GM12878 (cell line): Measurements from ENCODE around the gene RNF121. TPM values are rescaled to one million over a fixed set of nuclear protein-coding genes. Genes with fewer than 3 reads are reported as not detected.

Experiments
- ATAC-seq: fragments of 200-7000 bp; cut with Tn5 transposase; 3 replicates; pipeline ENCODE4 v1.9.1; 2020; ENCODE audit warnings: mild to moderate bottlenecking, moderate library complexity
- BruUV-seq: library from RNA; stranded (reverse); fragments of 400-500 nt; replicated peaks from 2 replicates; lab custom pipeline; 2021; lab: Mats Ljungman, UMichigan
- CTCF ChIA-PET: fragments of 300-600 bp; sonication (Branson Sonifier 250); formaldehyde crosslinking; extraction: SDS; loops from one replicate; lab custom pipeline; 2021; ENCODE audit warnings: inconsistent platforms; lab: Yijun Ruan, JAX
- POLR2A ChIA-PET: fragments of 350-600 bp; formaldehyde crosslinking; extraction: SDS; loops from one replicate; lab custom pipeline; 2021; ENCODE audit warnings: inconsistent platforms; lab: Charles Lee
- RAD21 ChIA-PET: fragments of 300-600 bp; sonication (Branson Sonifier 250); formaldehyde crosslinking; loops from one replicate; lab custom pipeline; 2023; ENCODE audit warnings: antibody characterized with exemption; ENCODE audit not compliant: unreplicated experiment; lab: Charles Lee
- SMC1A ChIA-PET: fragments of 300-600 bp; sonication (Branson Sonifier 250); formaldehyde crosslinking; loops from one replicate; lab custom pipeline; 2023; ENCODE audit not compliant: unreplicated experiment, uncharacterized antibody; lab: Charles Lee
- DNase-seq: peaks from one replicate; pipeline ENCODE4 v3.0.0-alpha.2; 2011; ENCODE audit warnings: low read depth, low spot score
- FAIRE-seq: peaks from 3 replicates; lab custom pipeline; 2011; peaks lifted over from hg19 to GRCh38; lab: Jason Lieb, UNC
- H2AFZ ChIP-seq: 2 replicates; pipeline ENCODE4 v1.6.0; 2011; ENCODE audit warnings: low read depth, low read length, control low read depth; ENCODE audit not compliant: control insufficient read depth
- H3K27ac ChIP-seq: 2 replicates; pipeline ENCODE4 v1.5.1; 2011; ENCODE audit warnings: control low read depth; ENCODE audit not compliant: control insufficient read depth, insufficient read depth
- H3K27me3 ChIP-seq, 2 experiments: replicated peaks in 1 of 2; 2 replicates each; pipeline versions ENCODE4 v1.6.0 to v1.6.1; 2011; ENCODE audit warnings: low read length in 1 of 2; ENCODE audit not compliant: control insufficient read depth in 2 of 2, insufficient read depth in 2 of 2
- H3K36me3 ChIP-seq, 2 experiments: 2 replicates each; pipeline ENCODE4 v1.5.1; 2011; ENCODE audit warnings: low read length in 1 of 2; ENCODE audit not compliant: control insufficient read depth in 2 of 2, insufficient read depth in 2 of 2
- H3K4me1 ChIP-seq: 2 replicates; pipeline ENCODE4 v1.6.1; 2011; ENCODE audit warnings: mild to moderate bottlenecking, low read length, moderate library complexity, mixed read lengths; ENCODE audit not compliant: control insufficient read depth, insufficient read depth
- H3K4me2 ChIP-seq: 2 replicates; pipeline ENCODE4 v1.6.0; 2011; ENCODE audit warnings: control low read depth; ENCODE audit not compliant: control insufficient read depth, insufficient read depth
- H3K4me3 ChIP-seq: fragments of 200-600 bp; sonication (generic); 2 replicates; pipeline ENCODE4 v1.5.1; 2016
- H3K79me2 ChIP-seq: 2 replicates; pipeline ENCODE4 v1.6.0; 2011; ENCODE audit warnings: low read length; ENCODE audit not compliant: control insufficient read depth, insufficient read depth
- H3K9ac ChIP-seq: 2 replicates; pipeline ENCODE4 v1.8.0; 2011; ENCODE audit warnings: low read length, control low read depth, mixed read lengths; ENCODE audit not compliant: control insufficient read depth, insufficient read depth
- H3K9me3 ChIP-seq: replicated peaks from 3 replicates; pipeline ENCODE4 v1.5.1; 2011; ENCODE audit warnings: mild to moderate bottlenecking, low read length; ENCODE audit not compliant: control insufficient read depth, insufficient read depth
- H4K20me1 ChIP-seq: 2 replicates; pipeline ENCODE4 v1.6.0; 2011; ENCODE audit not compliant: control insufficient read depth, insufficient read depth
- EP300 ChIP-seq, 2 experiments: fragments of 150-350 bp in 1 of 2; IDR thresholded peaks; 2 replicates each; pipeline ENCODE4 v1.6.1; 2011 to 2012; ENCODE audit warnings: low read depth in 2 of 2, low read length in 2 of 2, borderline replicate concordance in 1 of 2, improper control_type of control experiment in 1 of 2, inconsistent platforms in 1 of 2; ENCODE audit not compliant: control insufficient read depth in 1 of 2
- IKZF2 ChIP-seq, 2 experiments: fragments of 450-650 bp; IDR thresholded peaks; 2 replicates each; pipeline ENCODE4 v1.6.1; 2017; ENCODE audit warnings: mild to moderate bottlenecking in 2 of 2, moderate library complexity in 2 of 2
- KDM1A ChIP-seq: fragments of 200-600 bp; sonication (generic); IDR thresholded peaks from 2 replicates; pipeline ENCODE4 v1.6.1; 2016; ENCODE audit warnings: borderline replicate concordance
- LARP7 ChIP-seq: fragments of 450-650 bp; IDR thresholded peaks from 2 replicates; pipeline ENCODE4 v1.6.1; 2017; ENCODE audit warnings: mild to moderate bottlenecking
- PAX8 ChIP-seq: fragments of 450-650 bp; IDR thresholded peaks from 2 replicates; pipeline ENCODE4 v1.6.1; 2017; ENCODE audit warnings: mild to moderate bottlenecking, moderate library complexity
- PML ChIP-seq: IDR thresholded peaks from 2 replicates; pipeline ENCODE4 v1.6.1; 2012; ENCODE audit warnings: low read length, inconsistent platforms
- SP1 ChIP-seq: IDR thresholded peaks from one replicate; pipeline ENCODE4 v1.6.1; 2011; ENCODE audit warnings: low read depth, low read length
- TBL1XR1 ChIP-seq: IDR thresholded peaks from 2 replicates; pipeline ENCODE4 v1.6.1; 2012; ENCODE audit warnings: low read depth, low read length, improper control_type of control experiment
- WGBS: methylation state at CpG from one replicate; pipeline ENCODE4 v1.1.6; 2016; ENCODE audit warnings: low lambda C conversion rate; ENCODE audit not compliant: insufficient replicate concordance, insufficient coverage; ENCODE audit errors: missing lambda C conversion rate; 5-methylcytosine and 5-hydroxymethylcytosine counted together
- in situ Hi-C: fragments of 300-500 bp; cut with MboI; formaldehyde crosslinking; loops from 9 replicates; pipeline ENCODE4 v1.14.3; 2018; ENCODE audit warnings: mixed read lengths
- intact Hi-C: fragments of 100-400 bp; cut with micrococcal nuclease; formaldehyde crosslinking; loops from one replicate; pipeline ENCODE4 v1.14.2; 2022; ENCODE audit not compliant: unreplicated experiment
- polyA plus RNA-seq, 11 experiments: library from polyadenylated mRNA; depleted of rRNA in 4 of 11; unstranded in 6 of 11; stranded (reverse) in 5 of 11; fragments of >200 nt; fragmentation: Nextera tagmentation in 4 of 11; fragmentation: Illumina TruSeq in 1 of 11; extraction: Ambion mirVana in 4 of 11; extraction: Trizol in 1 of 11; gene quantifications; 1 replicate in 1 of 11; 2 replicates in 10 of 11; pipeline versions ENCODE4 v1.2.1 to v1.2.3, GENCODE V29; 2011 to 2016; ENCODE audit warnings: inconsistent platforms in 2 of 11, missing spikeins in 2 of 11, low read depth in 1 of 11
- total RNA-seq, 4 experiments: library from RNA; depleted of rRNA in 3 of 4; stranded (reverse); fragments of >200 nt in 3 of 4; fragmentation: Illumina TruSeq in 1 of 4; extraction: Trizol in 1 of 4; gene quantifications; 2 replicates each; pipeline versions ENCODE4 v1.2.1 to v1.2.3, GENCODE V29; 2013 to 2021

The RNF121 gene
- total and polyA plus RNA-seq, 10 of the 15 experiments (the other 5 are each of a cell fraction or from before 2014, with no cell fraction given) = 8.6 to 73.7 (median 32.7) TPM

DNA sequence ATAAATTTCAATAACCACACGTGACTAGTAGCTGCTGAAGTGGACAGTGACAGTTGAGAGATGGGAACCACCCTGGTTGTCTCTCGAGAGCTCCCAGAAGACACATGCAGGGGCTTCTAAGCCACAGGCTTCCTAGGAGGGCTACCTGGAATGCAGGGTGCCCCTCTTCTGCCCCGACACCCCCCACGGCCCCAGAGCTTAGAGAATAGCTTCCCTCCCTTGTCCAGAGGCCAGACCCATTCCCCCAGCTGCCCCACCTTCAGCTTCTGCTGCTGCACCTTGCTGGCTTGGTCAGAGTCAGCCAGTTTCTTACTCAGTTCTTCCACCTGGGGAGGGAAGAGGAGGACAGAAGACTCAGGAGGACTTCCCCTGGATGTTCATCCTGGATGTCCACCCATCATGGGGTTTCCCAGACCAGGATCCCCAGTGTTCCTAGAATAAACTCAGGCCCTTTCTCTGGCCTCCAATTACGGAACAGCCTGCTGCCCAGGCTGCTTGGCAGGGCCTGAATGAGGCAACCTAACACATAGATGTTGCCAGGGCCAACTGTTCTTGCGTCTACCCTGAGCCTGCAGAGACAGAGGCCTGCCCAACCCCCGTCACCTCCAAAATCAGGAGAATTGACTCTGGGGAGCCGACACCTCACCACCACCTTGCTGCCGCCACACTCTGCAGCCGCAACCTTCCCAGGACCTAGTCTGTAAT lies 81.8 kb downstream of the RNF121 start:
- SMC1A ChIA-PET = interaction anchor here (1.8 kb wide), 1 partner anchor 34 kb away, joined by 4 read pairs; no protein-coding TSS in a partner anchor
- in situ Hi-C loops (no loop called here), intact Hi-C loops (no loop called here)
- Histone ChIP-seq H3K9ac (no peak overlapping the region), H3K27me3 (no peaks in the 10 kb centered on the region), H3K79me2 (no peaks in the 10 kb centered on the region), H3K4me1 (no peaks in the 10 kb centered on the region), H3K4me3 (no peak overlapping the region), H3K27ac (no peak overlapping the region), H2AFZ (no peak overlapping the region), H3K9me3 (no peaks in the 10 kb centered on the region), H4K20me1 (0 out of 2 replicates have a peak, but pooled peaks cover 3% of the 10 kb centered on the region), H3K36me3 (peaks cover 41 to 72% of the 10 kb centered on the region in 2 experiments; a peak in 3 of 4 replicates), H3K4me2 (no peak overlapping the region)
- RAD21 ChIA-PET = no interaction called here
- DNase-seq (no peak), ATAC-seq (no peak), FAIRE-seq (no peak)
- BruUV-seq = no TSS peak
- POLR2A ChIA-PET = interaction anchor here (0.6 to 0.7 kb wide), 2 partner anchors 11 to 28 kb away, joined by 3 to 8 read pairs; no protein-coding TSS in a partner anchor
- no peak for TF ChIP-seq TBL1XR1
- TF ChIP-seq LARP7 = no peak
- no peak for TF ChIP-seq IKZF2 (IDR thresholded peaks at IDR 0.05)
- no peak for TF ChIP-seq PAX8
- no peak for TF ChIP-seq EP300 (IDR thresholded peaks at IDR 0.05; ENCODE audit: borderline replicate concordance in 1 of 2, control insufficient read depth in 1 of 2, low read depth in 2 of 2, low read length in 2 of 2)
- TF ChIP-seq KDM1A = no peak
- 0 out of 2 replicates have a peak, but pooled peaks have one; percentile 4 for TF ChIP-seq PML
- TF ChIP-seq SP1 = no peak
- CTCF ChIA-PET = interaction anchor here (0.9 to 9.0 kb wide), 6 partner anchors 14 to 133 kb away, joined by 3 to 138 read pairs (median 4); no protein-coding TSS in a partner anchor
- 81% methylated on average over 10 of the region's 10 CpGs for WGBS
